Mesenteric fat pad (tissue), 1 donor: Measurements from ENCODE around the gene NCAM2. TPM values are rescaled to one million over a fixed set of nuclear protein-coding genes. Genes with fewer than 3 reads are reported as not detected.

Experiments
- DNase-seq: peaks from one replicate; pipeline ENCODE4 v3.0.0-alpha.2; 2020; ENCODE audit warnings: low spot score
- long read RNA-seq: library from polyadenylated mRNA; unstranded; transcript quantifications from one replicate; pipeline ENCODE4 v2.0.0, GENCODE V29; 2020
- total RNA-seq: library from RNA; stranded (reverse); fragmentation: NEBNext Ultra II Directional; extraction: Animal tissue kit (Norgen Biotek cat#: 25700); gene quantifications from one replicate; pipeline ENCODE4 v1.2.1, GENCODE V29; 2021
- donor health status: DM: yes; HTN: yes; CAD: no.

NCAM2 gene
- 0.93 TPM for total RNA-seq
- long read RNA-seq, partial matches to known transcripts = 0 of 2 reads
- long read RNA-seq, other reads (novel, unspliced or antisense) = 2 of 2 reads

- no peak for DNase-seq
These were observed at the start of gene NCAM2 for GRCh38 chr21:20997636-20998455. Gene NCAM2 (plus strand): TSS chr21:20998409.

- DNase-seq = no peak
These were observed 48.3 kb upstream of the NCAM2 start for GRCh38 chr21:20949884-20950283.

GRCh38 chr21:20965816-20966215, 32.4 kb upstream of the NCAM2 start:
- no peak for DNase-seq

- no peak for DNase-seq
These were observed 29.8 kb upstream of the NCAM2 start for GRCh38 chr21:20968391-20968790.

- no peak for DNase-seq
These were observed 27.5 kb upstream of the NCAM2 start for GRCh38 chr21:20970691-20971090.

- DNase-seq = no peak
These were observed 26.8 kb upstream of the NCAM2 start for GRCh38 chr21:20971296-20971921.

GRCh38 chr21:20994790-20995189, 3.4 kb upstream of the NCAM2 start:
- no peak for DNase-seq

GRCh38 chr21:20996421-20997310, 1.5 kb upstream of the NCAM2 start:
- DNase-seq = no peak

- no peak for DNase-seq
These were observed 936 bp upstream of the NCAM2 start for GRCh38 chr21:20997311-20997635.

- DNase-seq = no peak
These were observed 214 bp downstream of the NCAM2 start for GRCh38 chr21:20998456-20998789.

GRCh38 chr21:20998886-20999285, 677 bp downstream of the NCAM2 start:
- no peak for DNase-seq

GRCh38 chr21:20999659-21000058, 1.4 kb downstream of the NCAM2 start:
- DNase-seq = no peak

GRCh38 chr21:21000591-21001175, 2.5 kb downstream of the NCAM2 start:
- DNase-seq = no peak

GRCh38 chr21:21001591-21002100, 3.4 kb downstream of the NCAM2 start:
- no peak for DNase-seq

- no peak for DNase-seq
These were observed 3.9 kb downstream of the NCAM2 start for GRCh38 chr21:21002153-21002552.

- DNase-seq = no peak
These were observed 5.5 kb downstream of the NCAM2 start for GRCh38 chr21:21003701-21004100.

- DNase-seq = no peak
These were observed 9.4 kb downstream of the NCAM2 start for GRCh38 chr21:21007606-21008005.

GRCh38 chr21:21010228-21010627, 12.0 kb downstream of the NCAM2 start:
- no peak for DNase-seq

GRCh38 chr21:21010698-21011097, 12.5 kb downstream of the NCAM2 start:
- DNase-seq = no peak

GRCh38 chr21:21018821-21019220, 20.6 kb downstream of the NCAM2 start:
- DNase-seq = no peak

- no peak for DNase-seq
These were observed 21.5 kb downstream of the NCAM2 start for GRCh38 chr21:21019681-21020080.
